Measurements from ENCODE around the gene PSMA6. TPM values are rescaled to one million over a fixed set of nuclear protein-coding genes. Genes with fewer than 3 reads are reported as not detected.
A peak's percentile ranks its signal among the peaks of the same experiment; 100 is the strongest.

Gene PSMA6
- total RNA-seq, 5 donors from 2014 or later (not counting 1 experiment from before 2014, with no cell fraction given) = 93.6 to 109 (median 96.9) TPM

DNA sequence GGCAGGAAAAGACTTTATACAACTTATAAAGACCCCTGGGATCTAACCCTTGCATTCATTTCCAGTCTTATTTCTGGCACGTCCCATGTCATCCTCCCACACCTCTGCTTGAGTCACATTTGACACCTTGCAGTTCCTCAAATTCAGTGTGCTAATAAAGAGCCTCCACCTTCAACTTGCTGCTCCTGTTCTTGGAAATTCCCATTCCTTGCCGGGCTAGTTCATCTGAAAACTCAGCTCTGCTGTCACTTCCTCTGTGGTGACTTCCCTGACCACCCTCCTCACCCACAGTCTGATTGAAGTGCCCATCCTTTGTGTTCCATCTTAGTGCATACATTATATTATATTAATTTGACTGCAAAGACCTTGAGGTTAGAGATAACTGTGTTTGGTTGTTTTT is 37.4 kb upstream of the PSMA6 start:
- no peak overlapping the region for H3K4me3 ChIP-seq (ENCODE audit: control insufficient read depth in 1 of 2, extremely low read depth in 1 of 2, low read length in 1 of 2)
- peaks cover 5 to 7% of the 10 kb centered on the region in 2 donors for H3K36me3 ChIP-seq (ENCODE audit: control insufficient read depth in 2 of 2, extremely low read depth in 1 of 2, insufficient read depth in 1 of 2, low read length in 1 of 2)
- no peaks in the 10 kb centered on the region for H3K4me1 ChIP-seq (ENCODE audit: control insufficient read depth in 1 of 2, extremely low read depth in 1 of 2, insufficient read depth in 2 of 2, low read length in 2 of 2)
- peaks cover 26% of the 10 kb centered on the region for H3K36me3 Mint-ChIP-seq
- no peaks in the 10 kb centered on the region for H3K9me3 Mint-ChIP-seq
- no peaks in the 10 kb centered on the region for H3K27me3 Mint-ChIP-seq
- H3K4me3 Mint-ChIP-seq = no peak overlapping the region
- no peaks in the 10 kb centered on the region for H3K9me3 ChIP-seq
- ATAC-seq (replicated peaks in 1 of 4) (no peak), DNase-seq (peak in 1 of 35 experiments; percentile 11)
- ChIA-PET CTCF (no interaction called here), POLR2A (no interaction called here)
- H3K27ac Mint-ChIP-seq = no peak overlapping the region
- H3K27ac ChIP-seq (ENCODE audit: low read length) = no peak overlapping the region
- WGBS (ENCODE audit: insufficient coverage) = 50% methylated on average over 1 of the region's 2 CpGs
- no peaks in the 10 kb centered on the region for H3K27me3 ChIP-seq (replicated peaks in 1 of 2; ENCODE audit: control insufficient read depth in 2 of 2, extremely low read depth in 1 of 2, insufficient read depth in 2 of 2, low read length in 1 of 2)
- H3K4me1 Mint-ChIP-seq = peaks cover 14 to 20% (median 16%) of the 10 kb centered on the region in 3 donors

GRCh38 chr14:35255711-35256110 is 36.5 kb upstream of the PSMA6 start:
- ATAC-seq (replicated peaks in 1 of 4) = no peak
- CTCF ChIA-PET = no interaction called here
- WGBS (ENCODE audit: insufficient coverage) = no CpG with 5 or more reads among the region's 5 CpGs

GRCh38 chr14:35257809-35258208 is 34.4 kb upstream of the PSMA6 start:
- H3K4me3 Mint-ChIP-seq = no peak overlapping the region
- no peak overlapping the region for H3K4me3 ChIP-seq (ENCODE audit: control insufficient read depth in 1 of 2, extremely low read depth in 1 of 2, low read length in 1 of 2)
- H3K27me3 Mint-ChIP-seq = no peaks in the 10 kb centered on the region
- CTCF ChIA-PET = no interaction called here
- DNase-seq = no peak
- no peak overlapping the region for H3K27ac ChIP-seq (ENCODE audit: low read length)
- no peak overlapping the region for H3K27ac Mint-ChIP-seq
- H3K4me1 Mint-ChIP-seq = peaks cover 9 to 13% (median 11%) of the 10 kb centered on the region in 3 donors
- no peak for ATAC-seq (replicated peaks in 1 of 4)
- H3K36me3 Mint-ChIP-seq = peaks cover 28% of the 10 kb centered on the region
- H3K9me3 ChIP-seq = no peaks in the 10 kb centered on the region
- H3K4me1 ChIP-seq (ENCODE audit: control insufficient read depth in 1 of 2, extremely low read depth in 1 of 2, insufficient read depth in 2 of 2, low read length in 2 of 2) = no peaks in the 10 kb centered on the region
- H3K9me3 Mint-ChIP-seq = peaks cover 0 to 2% (median 0%) of the 10 kb centered on the region in 3 donors
- H3K27me3 ChIP-seq (replicated peaks in 1 of 2; ENCODE audit: control insufficient read depth in 2 of 2, extremely low read depth in 1 of 2, insufficient read depth in 2 of 2, low read length in 1 of 2) = no peaks in the 10 kb centered on the region
- POLR2A ChIA-PET = interaction anchor here in 1 of 2 donors (1.0 kb wide), 1 partner anchor 15 kb away, joined by 3 read pairs; no protein-coding TSS in a partner anchor
- peaks cover 8 to 12% of the 10 kb centered on the region in 2 donors for H3K36me3 ChIP-seq (ENCODE audit: control insufficient read depth in 2 of 2, extremely low read depth in 1 of 2, insufficient read depth in 1 of 2, low read length in 1 of 2)
- WGBS (ENCODE audit: insufficient coverage) = no CpG with 5 or more reads among the region's 1 CpG

More at GRCh38 chr14:35255711-35256110, 36.5 kb upstream of the PSMA6 start:
- Mint-ChIP-seq H3K9me3 (peaks cover 0 to 2% (median 0%) of the 10 kb centered on the region in 3 donors), H3K4me1 (peaks cover 14 to 16% (median 16%) of the 10 kb centered on the region in 3 donors), H3K4me3 (no peak overlapping the region), H3K27ac (no peak overlapping the region), H3K36me3 (peaks cover 29% of the 10 kb centered on the region), H3K27me3 (no peaks in the 10 kb centered on the region)
- H3K4me3 ChIP-seq (ENCODE audit: control insufficient read depth in 1 of 2, extremely low read depth in 1 of 2, low read length in 1 of 2) = no peak overlapping the region
- H3K27me3 ChIP-seq (replicated peaks in 1 of 2; ENCODE audit: control insufficient read depth in 2 of 2, extremely low read depth in 1 of 2, insufficient read depth in 2 of 2, low read length in 1 of 2) = no peaks in the 10 kb centered on the region
- POLR2A ChIA-PET = interaction anchor here in 1 of 2 donors (0.6 kb wide), 1 partner anchor 9 kb away, joined by 3 read pairs; no protein-coding TSS in a partner anchor
- no peak for DNase-seq
- H3K4me1 ChIP-seq (ENCODE audit: control insufficient read depth in 1 of 2, extremely low read depth in 1 of 2, insufficient read depth in 2 of 2, low read length in 2 of 2) = no peaks in the 10 kb centered on the region
- H3K27ac ChIP-seq (ENCODE audit: low read length) = no peak overlapping the region
- H3K9me3 ChIP-seq = no peaks in the 10 kb centered on the region
- peaks cover 7 to 12% of the 10 kb centered on the region in 2 donors for H3K36me3 ChIP-seq (ENCODE audit: control insufficient read depth in 2 of 2, extremely low read depth in 1 of 2, insufficient read depth in 1 of 2, low read length in 1 of 2)

GRCh38 chr14:35258420-35258819 is 33.8 kb upstream of the PSMA6 start:
- Mint-ChIP-seq H3K36me3 (peaks cover 28% of the 10 kb centered on the region), H3K4me1 (peaks cover 5 to 13% (median 10%) of the 10 kb centered on the region in 3 donors), H3K27me3 (no peaks in the 10 kb centered on the region), H3K27ac (no peak overlapping the region), H3K4me3 (no peak overlapping the region), H3K9me3 (peaks cover 0 to 2% (median 0%) of the 10 kb centered on the region in 3 donors)
- Histone ChIP-seq H3K9me3 (no peaks in the 10 kb centered on the region), H3K27me3 (replicated peaks in 1 of 2; ENCODE audit: control insufficient read depth in 2 of 2, extremely low read depth in 1 of 2, insufficient read depth in 2 of 2, low read length in 1 of 2) (no peaks in the 10 kb centered on the region), H3K36me3 (ENCODE audit: control insufficient read depth in 2 of 2, extremely low read depth in 1 of 2, insufficient read depth in 1 of 2, low read length in 1 of 2) (peaks cover 8 to 12% of the 10 kb centered on the region in 2 donors), H3K4me3 (ENCODE audit: control insufficient read depth in 1 of 2, extremely low read depth in 1 of 2, low read length in 1 of 2) (no peak overlapping the region), H3K4me1 (ENCODE audit: control insufficient read depth in 1 of 2, extremely low read depth in 1 of 2, insufficient read depth in 2 of 2, low read length in 2 of 2) (no peaks in the 10 kb centered on the region), H3K27ac (ENCODE audit: low read length) (no peak overlapping the region)
- ChIA-PET POLR2A (interaction anchor here in 1 of 2 donors (1.0 kb wide), 1 partner anchor 16 kb away, joined by 3 read pairs; no protein-coding TSS in a partner anchor), CTCF (interaction anchor here (0.5 to 0.6 kb wide), 6 partner anchors 9 to 845 kb away, joined by 3 to 5 read pairs (median 3); no protein-coding TSS in a partner anchor)
- DNase-seq (no peak), ATAC-seq (replicated peaks in 1 of 4) (no peak)
- 100% methylated on average over 3 of the region's 6 CpGs for WGBS (ENCODE audit: insufficient coverage)

DNA sequence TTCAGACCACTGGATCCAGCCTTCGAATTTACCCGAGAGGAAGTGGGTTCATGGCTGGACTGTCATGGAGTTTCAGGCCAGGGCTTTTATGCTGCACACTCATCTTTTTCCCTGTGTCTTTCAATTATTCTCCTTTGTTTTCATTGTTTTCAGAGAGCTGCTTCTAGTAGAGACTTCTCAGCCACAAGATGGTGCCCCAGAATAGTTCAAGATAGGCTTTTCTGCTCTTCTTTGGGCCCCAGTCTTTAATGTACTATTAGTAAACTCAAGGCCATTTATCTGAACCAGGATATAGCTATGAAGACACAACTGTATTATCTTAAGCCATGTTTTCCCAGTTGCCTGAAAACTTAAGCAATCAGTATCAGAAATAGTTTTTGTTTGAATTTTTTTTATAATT is 30.4 kb upstream of the PSMA6 start:
- no peaks in the 10 kb centered on the region for H3K4me1 ChIP-seq (ENCODE audit: control insufficient read depth in 1 of 2, extremely low read depth in 1 of 2, insufficient read depth in 2 of 2, low read length in 2 of 2)
- H3K4me1 Mint-ChIP-seq = no peaks in the 10 kb centered on the region
- peaks cover 23% of the 10 kb centered on the region for H3K36me3 Mint-ChIP-seq
- no peak overlapping the region for H3K4me3 ChIP-seq (ENCODE audit: control insufficient read depth in 1 of 2, extremely low read depth in 1 of 2, low read length in 1 of 2)
- CTCF ChIA-PET = interaction anchor here (0.5 to 1.2 kb wide), 8 partner anchors 33 to 156 kb away, joined by 3 to 5 read pairs (median 3); partner anchors contain the start of gene NFKBIA (in 1 of the 2)
- H3K27ac ChIP-seq (ENCODE audit: low read length) = no peak overlapping the region
- H3K27me3 ChIP-seq (replicated peaks in 1 of 2; ENCODE audit: control insufficient read depth in 2 of 2, extremely low read depth in 1 of 2, insufficient read depth in 2 of 2, low read length in 1 of 2) = no peaks in the 10 kb centered on the region
- H3K36me3 ChIP-seq (ENCODE audit: control insufficient read depth in 2 of 2, extremely low read depth in 1 of 2, insufficient read depth in 1 of 2, low read length in 1 of 2) = peaks cover 12 to 14% of the 10 kb centered on the region in 2 donors
- H3K27ac Mint-ChIP-seq = no peak overlapping the region
- no peak overlapping the region for H3K4me3 Mint-ChIP-seq
- peaks cover 0 to 2% (median 0%) of the 10 kb centered on the region in 3 donors for H3K9me3 Mint-ChIP-seq
- POLR2A ChIA-PET = interaction anchor here in 1 of 2 donors (1.3 kb wide), 1 partner anchor 143 kb away, joined by 4 read pairs; the partner anchor contains the start of gene NFKBIA
- 94% methylated on average over 2 of the region's 2 CpGs for WGBS (ENCODE audit: insufficient coverage)
- H3K27me3 Mint-ChIP-seq = no peaks in the 10 kb centered on the region
- ATAC-seq (replicated peaks in 1 of 4) = no peak
- peak in 1 of 35 experiments; percentile 37 for DNase-seq
- H3K9me3 ChIP-seq = no peaks in the 10 kb centered on the region

- no peak for ATAC-seq (replicated peaks in 1 of 4)
- WGBS (ENCODE audit: insufficient coverage) = 86% methylated on average over 1 of the region's 3 CpGs
- Mint-ChIP-seq H3K4me1 (no peaks in the 10 kb centered on the region), H3K9me3 (peaks cover 0 to 2% (median 0%) of the 10 kb centered on the region in 3 donors), H3K27ac (no peak overlapping the region), H3K36me3 (peaks cover 28% of the 10 kb centered on the region), H3K4me3 (no peak overlapping the region), H3K27me3 (no peaks in the 10 kb centered on the region)
- POLR2A ChIA-PET = interaction anchor here (0.5 to 1.3 kb wide), 4 partner anchors 122 to 572 kb away, joined by 3 to 4 read pairs (median 3); partner anchors contain the start of gene NFKBIA (in 1 of the 2)
- Histone ChIP-seq H3K4me1 (ENCODE audit: control insufficient read depth in 1 of 2, extremely low read depth in 1 of 2, insufficient read depth in 2 of 2, low read length in 2 of 2) (no peaks in the 10 kb centered on the region), H3K27ac (ENCODE audit: low read length) (no peak overlapping the region), H3K36me3 (ENCODE audit: control insufficient read depth in 2 of 2, extremely low read depth in 1 of 2, insufficient read depth in 1 of 2, low read length in 1 of 2) (peaks cover 12 to 21% of the 10 kb centered on the region in 2 donors), H3K9me3 (no peaks in the 10 kb centered on the region), H3K27me3 (replicated peaks in 1 of 2; ENCODE audit: control insufficient read depth in 2 of 2, extremely low read depth in 1 of 2, insufficient read depth in 2 of 2, low read length in 1 of 2) (no peaks in the 10 kb centered on the region), H3K4me3 (ENCODE audit: control insufficient read depth in 1 of 2, extremely low read depth in 1 of 2, low read length in 1 of 2) (no peak overlapping the region)
- DNase-seq = no peak
- CTCF ChIA-PET = interaction anchor here (0.5 to 1.2 kb wide), 8 partner anchors 9 to 155 kb away, joined by 3 to 5 read pairs (median 3); partner anchors contain the start of gene NFKBIA (in 1 of the 2)
These were observed 29.7 kb upstream of the PSMA6 start for GRCh38 chr14:35262436-35262835.

Data from T-cell (primary cell).